ENCODE data around the gene XPR1.

The XPR1 gene

DNA sequence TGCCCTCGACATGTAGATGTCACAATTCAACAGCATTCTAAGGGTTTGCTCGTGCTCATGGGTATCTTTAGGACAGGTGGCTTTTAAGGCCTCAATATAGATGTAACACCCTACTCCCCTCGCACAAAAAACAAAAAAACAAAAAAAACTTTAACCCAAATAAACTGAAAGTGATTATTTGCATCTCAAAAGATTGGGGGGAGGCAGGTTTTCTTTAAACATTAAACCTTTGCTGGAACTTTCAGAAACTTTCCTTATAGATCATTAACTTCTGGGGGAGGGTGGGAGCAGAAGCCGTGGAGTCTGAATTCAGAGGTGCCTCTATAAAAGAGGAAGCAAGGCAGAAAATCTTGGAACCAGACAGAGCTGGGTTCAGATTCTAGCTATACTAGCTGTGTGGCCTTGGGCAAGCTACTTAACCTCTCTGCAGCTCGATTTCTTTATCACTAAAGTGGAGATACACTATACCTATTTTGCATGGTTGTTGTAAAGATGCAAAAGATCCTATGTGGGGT is 277.7 kb downstream of the XPR1 start:
- in situ Hi-C loops (cut with MboI; ENCODE audit: low sequenced_read_pairs), result no loop called here

DNA sequence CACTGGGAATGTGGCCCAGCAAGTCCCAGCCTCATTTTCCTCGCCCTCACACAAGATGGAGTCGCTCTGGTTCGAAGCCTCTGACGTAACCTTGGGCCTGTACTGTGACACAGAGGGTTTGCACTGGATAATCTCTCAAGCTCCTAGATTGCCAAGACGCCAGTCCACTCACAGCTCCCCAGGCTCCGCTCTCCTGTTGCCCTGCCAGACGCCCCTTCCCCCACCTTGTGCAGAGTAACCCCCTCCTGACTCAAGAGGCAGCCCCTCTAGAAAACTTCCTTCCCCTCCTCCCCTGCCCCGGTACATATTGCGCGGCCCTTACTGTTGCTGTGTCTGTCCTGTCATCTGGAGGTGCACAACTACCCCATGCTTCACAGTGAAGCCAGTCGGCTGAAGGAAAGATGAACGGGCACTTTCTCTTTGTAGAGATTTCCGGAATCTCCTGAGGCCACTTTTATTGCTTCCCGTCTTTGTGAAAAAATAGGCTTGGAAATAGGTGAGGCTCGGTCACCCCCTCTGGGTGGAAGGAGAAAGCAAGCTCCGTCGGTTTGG is 279.9 kb downstream of the XPR1 start:
- in situ Hi-C loops (cut with MboI; ENCODE audit: low sequenced_read_pairs), result no loop called here

GRCh38 chr1:180912211-180912800 is 280.5 kb downstream of the XPR1 start:
- in situ Hi-C loops (cut with MboI; ENCODE audit: low sequenced_read_pairs), result no loop called here

GRCh38 chr1:180912801-180913565 is 281.2 kb downstream of the XPR1 start, which contains the start of gene KIAA1614:
KIAA1614 (plus strand) TSS chr1:180912897; CDS start chr1:180913244, 347 bp downstream.
- in situ Hi-C loops (cut with MboI; ENCODE audit: low sequenced_read_pairs), result no loop called here

DNA sequence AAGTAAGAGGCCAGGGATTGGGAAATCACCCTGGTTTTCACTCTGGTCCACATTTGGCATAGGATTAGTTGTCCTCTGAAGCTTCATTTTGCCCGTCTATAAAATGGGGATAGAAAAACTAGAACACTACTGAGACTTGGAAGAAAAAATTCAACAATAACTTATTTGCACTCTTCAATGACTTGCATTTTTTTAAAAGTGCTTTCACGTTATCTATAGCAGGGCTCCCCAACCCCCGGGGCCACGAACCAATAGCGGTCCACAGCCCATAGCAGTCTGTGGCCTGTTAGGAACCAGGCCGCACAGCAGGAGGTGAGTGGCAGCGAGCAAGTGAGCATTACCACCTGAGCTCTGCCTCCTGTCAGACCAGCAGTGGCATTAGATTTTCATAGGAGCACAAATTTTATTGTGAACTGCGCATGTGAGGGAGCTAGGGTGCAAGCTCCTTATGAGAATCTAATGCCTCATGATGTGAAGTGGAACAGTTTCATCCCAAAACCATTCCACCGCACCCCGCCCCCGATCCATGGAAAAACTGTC is 283.7 kb downstream of the XPR1 start:
- in situ Hi-C loops (cut with MboI; ENCODE audit: low sequenced_read_pairs), result no loop called here

GRCh38 chr1:180916012-180916770 is 284.4 kb downstream of the XPR1 start:
- in situ Hi-C loops (cut with MboI; ENCODE audit: low sequenced_read_pairs), result no loop called here

GRCh38 chr1:180916771-180917170 is 284.9 kb downstream of the XPR1 start:
- in situ Hi-C loops (cut with MboI; ENCODE audit: low sequenced_read_pairs), result no loop called here

DNA sequence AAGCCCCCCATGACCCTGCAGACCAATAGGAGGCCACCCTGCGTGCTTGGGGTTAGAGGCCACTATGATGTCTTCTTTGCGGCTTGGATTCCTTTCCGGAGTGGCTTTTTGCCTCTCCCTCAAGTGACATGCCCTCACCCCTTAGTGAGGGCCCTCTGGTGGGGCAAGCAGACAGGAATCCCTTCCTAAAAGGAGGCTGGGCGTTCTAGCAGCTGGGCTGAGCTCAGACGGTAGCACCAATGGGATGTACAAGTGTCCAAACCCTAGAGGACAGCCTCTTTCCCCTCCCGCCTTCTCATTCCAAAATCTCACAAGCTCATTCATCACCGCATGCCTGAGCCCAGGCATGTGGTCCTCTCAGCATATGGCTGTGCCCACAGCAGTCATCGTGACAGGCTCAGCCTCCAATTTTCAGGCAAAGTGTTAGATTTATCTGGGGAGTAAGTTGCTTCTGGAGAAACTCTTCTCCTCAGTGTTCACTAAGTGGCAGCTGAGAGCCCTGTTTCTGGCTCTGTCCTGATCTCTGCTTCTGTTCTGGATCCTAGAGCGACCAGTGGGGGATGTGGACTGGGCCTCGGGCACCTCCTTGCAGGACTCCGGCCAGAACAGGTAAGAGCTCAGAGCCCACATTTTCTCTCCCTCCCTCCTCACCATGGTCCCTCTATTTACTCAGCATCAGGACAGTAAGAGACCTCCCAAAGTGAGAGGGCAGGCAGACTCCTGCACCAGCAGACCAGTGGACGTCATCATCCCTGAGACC is 285.7 kb downstream of the XPR1 start:
- in situ Hi-C loops (cut with MboI; ENCODE audit: low sequenced_read_pairs), result no loop called here

- in situ Hi-C loops (cut with MboI; ENCODE audit: low sequenced_read_pairs), result no loop called here
These were observed 286.7 kb downstream of the XPR1 start for GRCh38 chr1:180918519-180918918.

DNA sequence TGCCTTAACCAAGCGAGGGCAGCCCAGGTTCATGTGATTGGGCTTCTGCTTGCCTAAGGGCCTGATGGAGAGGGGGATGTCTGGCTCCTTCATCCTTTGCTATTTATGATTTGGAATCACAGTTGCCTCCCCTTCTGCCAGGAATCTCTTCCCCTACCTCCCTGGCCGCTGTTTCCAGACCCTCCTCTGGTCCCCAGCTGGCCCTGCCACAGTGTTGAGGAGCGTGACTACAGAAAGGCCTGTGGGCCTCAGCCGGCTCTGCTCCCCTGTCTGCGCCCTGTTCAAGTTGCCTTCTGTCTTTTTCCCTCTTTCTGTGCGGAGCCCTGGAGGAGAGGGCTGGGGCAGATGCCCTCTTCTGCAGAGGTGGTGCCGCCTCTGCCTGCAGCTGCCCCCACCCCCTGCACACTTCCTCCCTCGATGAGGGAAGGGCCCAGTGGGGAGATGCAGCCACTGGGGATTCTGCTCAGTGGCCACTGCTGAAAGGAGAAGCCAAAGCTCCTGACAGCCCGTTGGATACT is 287.4 kb downstream of the XPR1 start:
- in situ Hi-C loops (cut with MboI; ENCODE audit: low sequenced_read_pairs), result no loop called here

- in situ Hi-C loops (cut with MboI; ENCODE audit: low sequenced_read_pairs), result no loop called here
These were observed 288.4 kb downstream of the XPR1 start for GRCh38 chr1:180920193-180920592.

- in situ Hi-C loops (cut with MboI; ENCODE audit: low sequenced_read_pairs), result no loop called here
These were observed 288.9 kb downstream of the XPR1 start for GRCh38 chr1:180920702-180921101.

GRCh38 chr1:180921386-180921785 is 289.6 kb downstream of the XPR1 start:
- in situ Hi-C loops (cut with MboI; ENCODE audit: low sequenced_read_pairs), result no loop called here

DNA sequence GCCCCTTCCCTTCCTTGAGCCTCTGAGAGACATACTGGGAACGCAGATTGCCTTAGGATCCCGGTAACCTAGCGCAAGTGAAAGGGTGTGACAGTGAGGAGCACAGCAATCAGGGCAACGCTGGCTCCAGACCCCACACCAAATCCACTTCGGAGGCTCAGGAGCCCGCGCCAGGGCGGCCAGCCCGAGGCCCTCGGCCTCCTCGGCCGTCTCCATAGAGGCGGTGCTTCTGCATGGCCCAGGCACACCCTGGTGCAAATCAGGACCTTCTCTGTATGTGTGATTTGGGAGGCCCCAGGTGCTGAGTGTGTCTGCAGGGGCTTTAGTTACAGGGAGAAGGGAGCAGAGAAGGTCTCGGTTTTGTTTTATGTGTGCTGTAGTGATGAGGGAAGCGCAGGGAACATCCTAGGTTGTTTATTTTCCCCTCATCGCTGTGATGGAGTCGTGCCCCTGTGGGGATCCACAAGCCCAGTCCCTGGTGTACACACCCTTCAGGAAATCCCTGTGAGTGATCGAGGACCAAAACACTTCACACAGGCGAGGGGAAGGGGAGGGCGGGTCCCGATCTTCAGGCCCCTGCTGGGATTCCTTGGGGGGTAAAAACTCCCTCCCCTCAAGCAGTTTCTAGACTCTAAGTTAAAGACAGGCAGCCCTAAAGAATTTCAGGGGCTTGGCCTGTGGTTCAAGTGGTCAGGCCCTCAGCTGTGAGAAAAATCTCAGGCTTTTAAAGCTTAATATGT is 290.2 kb downstream of the XPR1 start:
- in situ Hi-C loops (cut with MboI; ENCODE audit: low sequenced_read_pairs), result no loop called here

DNA sequence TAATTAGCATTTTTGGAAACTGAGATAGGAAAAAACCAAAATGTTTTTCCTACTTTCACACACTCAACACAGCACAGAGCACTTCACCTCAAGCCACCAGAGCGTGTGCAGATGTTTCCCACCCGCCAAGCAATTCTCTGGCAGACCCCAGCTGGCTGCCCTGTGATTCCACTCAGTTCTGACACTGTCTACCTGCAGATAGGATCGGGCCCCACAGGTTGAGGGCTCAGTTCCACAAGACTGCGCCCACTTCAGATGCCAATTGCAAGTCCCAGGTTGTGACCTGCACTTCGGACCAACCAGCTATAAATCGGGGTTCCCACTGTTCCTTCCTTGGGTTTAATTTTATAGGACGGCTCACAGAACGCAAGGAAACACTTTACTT is 290.8 kb downstream of the XPR1 start:
- in situ Hi-C loops (cut with MboI; ENCODE audit: low sequenced_read_pairs), result no loop called here

- in situ Hi-C loops (cut with MboI; ENCODE audit: low sequenced_read_pairs), result no loop called here
These were observed 291.4 kb downstream of the XPR1 start for GRCh38 chr1:180923021-180923841.

DNA sequence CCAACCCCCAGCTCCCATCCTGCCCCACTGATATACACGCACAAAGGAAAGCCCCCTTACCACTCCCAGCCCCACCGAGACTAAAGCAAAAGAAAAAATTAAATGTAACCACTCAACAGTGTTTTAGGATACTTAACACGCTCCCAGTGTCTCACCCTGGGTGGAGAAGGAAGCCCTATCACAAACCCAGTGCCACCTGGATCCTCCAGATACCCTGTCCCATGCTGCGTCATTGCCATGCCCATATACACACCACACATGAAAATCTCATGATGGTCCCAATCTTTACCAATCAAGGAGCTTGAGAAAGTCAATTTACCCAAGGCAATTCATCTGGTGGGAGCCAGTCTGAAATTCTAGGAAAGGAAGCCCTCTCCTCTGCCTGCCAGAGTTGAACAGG is 292.1 kb downstream of the XPR1 start:
- in situ Hi-C loops (cut with MboI; ENCODE audit: low sequenced_read_pairs), result no loop called here

DNA sequence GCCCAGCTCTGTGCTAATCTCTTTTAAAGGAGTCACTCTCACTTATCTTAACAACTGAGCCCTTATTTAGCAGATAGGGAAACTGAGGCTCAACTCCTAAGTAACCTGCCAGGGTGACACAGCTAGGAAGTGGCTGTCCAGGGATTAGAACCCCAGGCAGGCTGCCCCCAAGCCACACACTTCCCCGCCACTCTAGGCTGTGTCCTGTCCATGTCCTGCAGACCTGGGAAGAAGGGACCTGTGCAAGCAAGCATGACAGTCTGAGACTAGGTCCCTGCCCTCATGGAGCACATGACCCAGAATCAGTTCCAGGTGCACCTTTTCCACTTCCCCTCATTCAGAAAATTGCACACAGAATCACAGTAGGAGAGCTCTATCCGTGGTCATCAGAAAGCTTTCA is 293.1 kb downstream of the XPR1 start:
- in situ Hi-C loops (cut with MboI; ENCODE audit: low sequenced_read_pairs), result no loop called here
